Measurements from ENCODE around the gene ITPKB. TPM values are rescaled to one million over a fixed set of nuclear protein-coding genes. Genes with fewer than 3 reads are reported as not detected.

Gene ITPKB
- total RNA-seq, 2 donors from 2014 or later, result 13.0 to 21.1 TPM

- Histone ChIP-seq H3K4me1 (peaks cover 16% of the 10 kb centered on the region), H3K4me3 (no peak overlapping the region), H3K9me3 (no peaks in the 10 kb centered on the region), H3K27ac (no peak overlapping the region), H3K27me3 (no peaks in the 10 kb centered on the region), H3K36me3 (replicated peaks in 1 of 2; ENCODE audit: insufficient read depth in 1 of 2, low read depth in 2 of 2) (no peaks in the 10 kb centered on the region)
- intact Hi-C loops (cut with DNase I), result no loop called here
- DNase-seq (no peak), ATAC-seq (no peak)
- 88 to 96% methylated on average over 6 to 7 of the region's 7 CpGs for WGBS, 2 donors
- TF ChIP-seq POLR2A (IDR thresholded peaks at IDR 0.05), result no peak
- TF ChIP-seq CTCF (IDR thresholded peaks at IDR 0.05), result no peak
Observed at GRCh38 chr1:226699166-226699565, 39.9 kb downstream of the ITPKB start.

- H3K4me3 ChIP-seq, result no peak overlapping the region
- no peak for DNase-seq
Observed at GRCh38 chr1:226698659-226699058, 40.4 kb downstream of the ITPKB start.

GRCh38 chr1:226697929-226698544 lies 41.0 kb downstream of the ITPKB start:
- Histone ChIP-seq H3K4me3 (no peak overlapping the region), H3K4me1 (peaks cover 11% of the 10 kb centered on the region), H3K27me3 (no peaks in the 10 kb centered on the region), H3K9me3 (no peaks in the 10 kb centered on the region), H3K36me3 (replicated peaks in 1 of 2; ENCODE audit: insufficient read depth in 1 of 2, low read depth in 2 of 2) (no peaks in the 10 kb centered on the region), H3K27ac (no peak overlapping the region)
- 77 to 83% methylated on average over 5 of the region's 5 CpGs for WGBS, 2 donors
- ATAC-seq, result no peak
- TF ChIP-seq POLR2A (IDR thresholded peaks at IDR 0.05), result no peak
- no peak for TF ChIP-seq CTCF (IDR thresholded peaks at IDR 0.05)
- intact Hi-C loops (cut with DNase I), result no loop called here
- DNase-seq, result no peak

More at GRCh38 chr1:226698659-226699058, 40.4 kb downstream of the ITPKB start:
- TF ChIP-seq POLR2A (IDR thresholded peaks at IDR 0.05) (no peak), CTCF (IDR thresholded peaks at IDR 0.05) (no peak)
- no peak for ATAC-seq
- Histone ChIP-seq H3K36me3 (replicated peaks in 1 of 2; ENCODE audit: insufficient read depth in 1 of 2, low read depth in 2 of 2) (no peaks in the 10 kb centered on the region), H3K27ac (no peak overlapping the region), H3K27me3 (no peaks in the 10 kb centered on the region), H3K4me1 (peaks cover 12% of the 10 kb centered on the region), H3K9me3 (no peaks in the 10 kb centered on the region)
- intact Hi-C loops (cut with DNase I), result no loop called here

GRCh38 chr1:226697151-226697928 lies 41.7 kb downstream of the ITPKB start:
- TF ChIP-seq CTCF (IDR thresholded peaks at IDR 0.05) (no peak), POLR2A (IDR thresholded peaks at IDR 0.05) (no peak)
- Histone ChIP-seq H3K27ac (no peak overlapping the region), H3K9me3 (no peaks in the 10 kb centered on the region), H3K4me3 (no peak overlapping the region), H3K4me1 (peaks cover 5% of the 10 kb centered on the region), H3K27me3 (no peaks in the 10 kb centered on the region), H3K36me3 (replicated peaks in 1 of 2; ENCODE audit: insufficient read depth in 1 of 2, low read depth in 2 of 2) (no peaks in the 10 kb centered on the region)
- ATAC-seq (no peak), DNase-seq (no peak)
- intact Hi-C loops (cut with DNase I), result no loop called here
- WGBS, 2 donors, result 79 to 84% methylated on average over 4 to 5 of the region's 5 CpGs
